ENCODE results near the gene PALM. TPM values are rescaled to one million over a fixed set of nuclear protein-coding genes. Genes with fewer than 3 reads are reported as not detected.
A peak's percentile ranks its signal among the peaks of the same experiment; 100 is the strongest.

The PALM gene
- total and polyA plus RNA-seq, 9 of the 15 experiments (the other 6 are each of a cell fraction or from before 2014, with no cell fraction given), result 0.04 to 6.6 (median 1.7) TPM

DNA sequence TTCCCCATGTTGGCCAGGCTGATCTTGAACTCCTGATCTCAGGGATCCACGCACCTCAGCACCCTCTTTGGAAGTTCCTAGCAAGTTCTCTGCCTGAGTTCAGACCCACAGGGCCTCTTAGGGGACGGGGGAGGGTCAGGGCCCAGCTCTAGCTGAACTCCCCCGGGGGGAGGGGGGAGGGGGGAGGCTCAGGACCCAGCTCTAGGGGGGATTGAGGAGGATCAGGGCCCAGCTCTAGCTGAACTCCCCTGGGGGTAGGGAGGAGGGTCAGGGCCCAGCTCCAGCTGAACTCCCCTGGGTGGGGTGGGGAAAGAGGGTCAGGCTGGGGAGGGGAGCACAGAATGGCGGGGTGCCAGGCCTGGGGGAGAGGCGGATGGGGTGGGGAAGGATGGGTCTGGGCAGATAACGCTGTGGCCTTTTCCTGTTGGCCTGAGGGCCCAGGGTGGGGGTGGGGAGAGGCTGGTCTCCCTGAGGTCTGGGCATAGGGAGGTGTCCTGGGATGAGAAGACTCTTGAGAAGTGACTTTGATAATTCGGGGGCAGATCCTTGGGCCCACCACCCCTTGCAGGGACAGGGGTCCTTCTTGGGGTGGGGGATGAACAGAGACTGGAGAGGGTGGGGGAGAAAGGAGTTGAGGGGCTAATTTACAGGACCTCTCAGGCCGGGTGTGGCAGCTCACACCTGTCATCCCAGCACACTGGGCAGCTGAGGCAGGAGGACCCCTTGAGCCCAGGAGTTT lies 83.0 kb downstream of the PALM start (continued):
- TF ChIP-seq REST (IDR thresholded peaks at IDR 0.05; ENCODE audit: borderline replicate concordance) (no peak), REST (CRISPR knock-in tag; IDR thresholded peaks at IDR 0.05; ENCODE audit: low read depth) (no peak), BCOR (IDR thresholded peaks at IDR 0.05) (no peak), CLOCK (CRISPR knock-in tag; IDR thresholded peaks at IDR 0.05; ENCODE audit: borderline replicate concordance) (no peak), GATA2 (CRISPR knock-in tag; IDR thresholded peaks at IDR 0.05) (peak; percentile 23; the same call in 1 of the 2 replicates), SFPQ (IDR thresholded peaks at IDR 0.05; ENCODE audit: low read depth, low read length) (no peak), MECOM (CRISPR knock-in tag; IDR thresholded peaks at IDR 0.05) (peak; percentile 58; the same call in 1 of the 2 replicates), ZFP30 (CRISPR knock-in tag; IDR thresholded peaks at IDR 0.05; ENCODE audit: borderline replicate concordance) (no peak), AFF1 (IDR thresholded peaks at IDR 0.05; ENCODE audit: low read depth in 1 of 2, partially characterized antibody in 2 of 2) (no peak)

Measured in K562 (cell line).